Measurements from ENCODE around the gene ANKRD63. TPM values are rescaled to one million over a fixed set of nuclear protein-coding genes. Genes with fewer than 3 reads are reported as not detected.

Gene ANKRD63
- total and polyA plus RNA-seq, 10 donors, result not detected

- peak overlapping the region; percentile 86 to 98 (median 93) for H3K27ac ChIP-seq
- TF ChIP-seq POLR2A (IDR thresholded peaks at IDR 0.05) (no peak), CTCF (IDR thresholded peaks at IDR 0.05 in 8 of 11, conservative IDR thresholded peaks at IDR 0.05 in 3 of 11) (no peak), POLR2AphosphoS5 (IDR thresholded peaks at IDR 0.05) (no peak)
- peaks cover 0 to 32% (median 18%) of the 10 kb centered on the region in 6 donors for H3K36me3 ChIP-seq
- peak; percentile 84 for DNase-seq
- no peaks in the 10 kb centered on the region for H3K27me3 ChIP-seq (replicated peaks in 1 of 7)
- H3K4me1 ChIP-seq, result peaks cover 8 to 86% (median 45%) of the 10 kb centered on the region in 6 donors
- H3K9me3 ChIP-seq, result no peaks in the 10 kb centered on the region
- WGBS, 5 donors, result 17 to 41% (median 36%) methylated on average over 5 to 7 of the region's 7 CpGs
- H3K4me3 ChIP-seq, result peak overlapping the region; percentile 37 to 81 (median 54)
- intact Hi-C loops (cut with DNase I; ENCODE audit: low total_unique reads), result no loop called here
These were observed 24.0 kb upstream of the ANKRD63 start for GRCh38 chr15:40306908-40307307.

- Histone ChIP-seq H3K4me3 (peak overlapping the region; percentile 37 to 81 (median 54)), H3K4me1 (peaks cover 8 to 91% (median 47%) of the 10 kb centered on the region in 6 donors), H3K9me3 (peaks cover 0 to under 1% (median 0%) of the 10 kb centered on the region in 8 donors), H3K36me3 (peaks cover 0 to 37% (median 23%) of the 10 kb centered on the region in 6 donors), H3K27ac (peak overlapping the region in 7 of 8 donors; percentile 91 to 98 (median 94)), H3K27me3 (replicated peaks in 1 of 7) (no peaks in the 10 kb centered on the region)
- TF ChIP-seq POLR2AphosphoS5 (IDR thresholded peaks at IDR 0.05), result peak in 2 of 3 donors; percentile 6 to 23
- TF ChIP-seq POLR2A (IDR thresholded peaks at IDR 0.05), result no peak
- no peak for TF ChIP-seq CTCF (IDR thresholded peaks at IDR 0.05 in 8 of 11, conservative IDR thresholded peaks at IDR 0.05 in 3 of 11)
- WGBS, 5 donors, result 42 to 57% (median 51%) methylated on average over 3 to 5 of the region's 5 CpGs
- intact Hi-C loops (cut with DNase I; ENCODE audit: low total_unique reads), result no loop called here
- peak; percentile 78 for DNase-seq
These were observed 23.5 kb upstream of the ANKRD63 start for GRCh38 chr15:40306371-40306770.

- H3K4me3 ChIP-seq, result peak overlapping the region in 1 of 8 donors; percentile 81
- WGBS, 5 donors, result 85 to 97% (median 93%) methylated on average over 4 of the region's 4 CpGs
- peaks cover 0 to 11% (median 6%) of the 10 kb centered on the region in 8 donors for H3K9me3 ChIP-seq
- H3K27me3 ChIP-seq (replicated peaks in 1 of 7), result no peaks in the 10 kb centered on the region
- no peak for TF ChIP-seq CTCF (IDR thresholded peaks at IDR 0.05 in 8 of 11, conservative IDR thresholded peaks at IDR 0.05 in 3 of 11)
- no peak for TF ChIP-seq POLR2A (IDR thresholded peaks at IDR 0.05)
- TF ChIP-seq POLR2AphosphoS5 (IDR thresholded peaks at IDR 0.05), result no peak
- intact Hi-C loops (cut with DNase I; ENCODE audit: low total_unique reads), result no loop called here
- H3K4me1 ChIP-seq, result peaks cover 8 to 92% (median 48%) of the 10 kb centered on the region in 6 donors
- H3K27ac ChIP-seq, result no peak overlapping the region
- H3K36me3 ChIP-seq, result peaks cover 0 to 48% (median 33%) of the 10 kb centered on the region in 6 donors
- peak; percentile 57 for DNase-seq
These were observed 22.4 kb upstream of the ANKRD63 start for GRCh38 chr15:40305281-40305680.

GRCh38 chr15:40303576-40303975 is 20.7 kb upstream of the ANKRD63 start:
- WGBS, 5 donors, result 73 to 96% (median 93%) methylated on average over 2 of the region's 2 CpGs

More at GRCh38 chr15:40303576-40303975, 20.7 kb upstream of the ANKRD63 start:
- Histone ChIP-seq H3K27me3 (replicated peaks in 1 of 7) (no peaks in the 10 kb centered on the region), H3K4me3 (no peak overlapping the region), H3K36me3 (peaks cover 3 to 65% (median 38%) of the 10 kb centered on the region in 6 donors), H3K9me3 (peaks cover 0 to 23% (median 14%) of the 10 kb centered on the region in 8 donors), H3K4me1 (peaks cover 0 to 75% (median 31%) of the 10 kb centered on the region in 6 donors), H3K27ac (no peak overlapping the region)
- peak; percentile 47 for DNase-seq
- no peak for TF ChIP-seq POLR2A (IDR thresholded peaks at IDR 0.05)
- intact Hi-C loops (cut with DNase I; ENCODE audit: low total_unique reads), result no loop called here
